Measurements from ENCODE around the gene FRMD5.

FRMD5 gene

DNA sequence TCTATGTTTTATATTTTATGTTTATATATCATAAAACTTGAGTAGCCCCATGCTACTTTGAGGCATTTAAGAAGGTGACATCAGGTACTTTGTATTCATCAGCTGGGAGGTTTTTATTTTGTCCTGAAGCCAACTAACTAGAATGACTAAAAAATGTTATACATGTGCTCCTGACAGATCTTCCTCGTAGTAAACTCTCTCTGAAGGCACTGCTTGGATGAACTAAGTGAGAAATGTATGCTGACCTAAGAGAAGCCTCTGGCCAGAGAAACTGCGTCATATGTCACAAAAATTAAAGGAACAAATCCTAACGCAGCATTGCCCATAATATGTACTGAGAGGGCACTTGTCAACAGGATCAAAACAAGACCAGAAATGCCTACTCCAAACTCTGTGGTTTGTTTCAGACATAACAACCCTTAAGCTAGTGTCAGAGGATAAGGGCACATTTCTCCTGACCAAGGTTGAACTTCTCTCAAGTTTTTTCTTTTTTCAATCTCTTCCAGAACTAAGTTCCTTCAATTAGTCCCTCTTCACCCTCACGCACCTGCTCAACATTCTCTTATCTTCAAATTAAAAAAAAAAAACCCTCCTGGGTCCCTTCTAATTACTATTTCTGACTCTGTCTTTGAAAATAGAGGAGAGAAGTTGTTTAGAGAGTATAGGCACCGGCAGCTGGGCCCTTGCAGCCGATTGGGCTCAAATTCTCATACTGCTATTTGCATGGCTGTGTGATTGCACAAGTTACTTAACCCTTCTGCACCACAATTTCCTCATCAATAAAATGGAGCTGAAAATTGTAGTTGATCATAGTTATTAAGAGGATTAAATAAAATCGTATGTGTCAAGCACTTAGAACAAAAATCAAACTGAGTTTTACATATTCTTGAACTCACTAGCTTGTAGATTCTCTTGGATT lies 159.0 kb downstream of the FRMD5 start:
- no peak overlapping the region for H3K27ac ChIP-seq (ENCODE audit: low read depth, low read length)
- no peaks in the 10 kb centered on the region for H4K20me1 ChIP-seq (ENCODE audit: low read depth, low read length)
- H3F3A ChIP-seq (ENCODE audit: insufficient read depth): no peaks in the 10 kb centered on the region
- H3K36me3 ChIP-seq (ENCODE audit: low read length): no peaks in the 10 kb centered on the region
- no peaks in the 10 kb centered on the region for H3K27me3 ChIP-seq (ENCODE audit: low read length)
- TF ChIP-seq EZH2phosphoT487 (conservative IDR thresholded peaks at IDR 0.05; ENCODE audit: low read length): no peak
- TF ChIP-seq, protein P1, sequence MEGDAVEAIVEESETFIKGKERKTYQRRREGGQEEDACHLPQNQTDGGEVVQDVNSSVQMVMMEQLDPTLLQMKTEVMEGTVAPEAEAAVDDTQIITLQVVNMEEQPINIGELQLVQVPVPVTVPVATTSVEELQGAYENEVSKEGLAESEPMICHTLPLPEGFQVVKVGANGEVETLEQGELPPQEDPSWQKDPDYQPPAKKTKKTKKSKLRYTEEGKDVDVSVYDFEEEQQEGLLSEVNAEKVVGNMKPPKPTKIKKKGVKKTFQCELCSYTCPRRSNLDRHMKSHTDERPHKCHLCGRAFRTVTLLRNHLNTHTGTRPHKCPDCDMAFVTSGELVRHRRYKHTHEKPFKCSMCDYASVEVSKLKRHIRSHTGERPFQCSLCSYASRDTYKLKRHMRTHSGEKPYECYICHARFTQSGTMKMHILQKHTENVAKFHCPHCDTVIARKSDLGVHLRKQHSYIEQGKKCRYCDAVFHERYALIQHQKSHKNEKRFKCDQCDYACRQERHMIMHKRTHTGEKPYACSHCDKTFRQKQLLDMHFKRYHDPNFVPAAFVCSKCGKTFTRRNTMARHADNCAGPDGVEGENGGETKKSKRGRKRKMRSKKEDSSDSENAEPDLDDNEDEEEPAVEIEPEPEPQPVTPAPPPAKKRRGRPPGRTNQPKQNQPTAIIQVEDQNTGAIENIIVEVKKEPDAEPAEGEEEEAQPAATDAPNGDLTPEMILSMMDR (IDR thresholded peaks at IDR 0.05; ENCODE audit: insufficient read depth, low read length, poor library complexity, severe bottlenecking): no peak
- no peak overlapping the region for H3K4me2 ChIP-seq (ENCODE audit: low read depth, low read length, poor library complexity, severe bottlenecking)
- H2AFZ ChIP-seq (ENCODE audit: low read depth, low read length, severe bottlenecking): no peak overlapping the region
- H3K9me2 ChIP-seq (replicated peaks; ENCODE audit: insufficient read depth, low read length): no peaks in the 10 kb centered on the region
- H3K79me2 ChIP-seq (ENCODE audit: insufficient read depth, low read length): no peaks in the 10 kb centered on the region
- H3K4me3 ChIP-seq (ENCODE audit: insufficient read depth, low read length, poor library complexity, severe bottlenecking): no peak overlapping the region
- no peak overlapping the region for H3K9ac ChIP-seq (ENCODE audit: low read length)
- H3K9me3 ChIP-seq (ENCODE audit: insufficient read depth, low read length): no peaks in the 10 kb centered on the region

GRCh38 chr15:44034933-44035624 lies 160.0 kb downstream of the FRMD5 start:
- H3K9ac ChIP-seq (ENCODE audit: low read length): no peak overlapping the region
- H2AFZ ChIP-seq (ENCODE audit: low read depth, low read length, severe bottlenecking): no peak overlapping the region
- H4K20me1 ChIP-seq (ENCODE audit: low read depth, low read length): no peaks in the 10 kb centered on the region
- no peaks in the 10 kb centered on the region for H3K9me3 ChIP-seq (ENCODE audit: insufficient read depth, low read length)
- H3K9me2 ChIP-seq (replicated peaks; ENCODE audit: insufficient read depth, low read length): no peaks in the 10 kb centered on the region
- no peaks in the 10 kb centered on the region for H3F3A ChIP-seq (ENCODE audit: insufficient read depth)
- no peaks in the 10 kb centered on the region for H3K27me3 ChIP-seq (ENCODE audit: low read length)
- no peak for TF ChIP-seq EZH2phosphoT487 (conservative IDR thresholded peaks at IDR 0.05; ENCODE audit: low read length)
- TF ChIP-seq, protein P1 (IDR thresholded peaks at IDR 0.05; ENCODE audit: insufficient read depth, low read length, poor library complexity, severe bottlenecking): no peak
- no peak overlapping the region for H3K4me3 ChIP-seq (ENCODE audit: insufficient read depth, low read length, poor library complexity, severe bottlenecking)
- H3K79me2 ChIP-seq (ENCODE audit: insufficient read depth, low read length): no peaks in the 10 kb centered on the region
- no peak overlapping the region for H3K4me2 ChIP-seq (ENCODE audit: low read depth, low read length, poor library complexity, severe bottlenecking)
- no peaks in the 10 kb centered on the region for H3K36me3 ChIP-seq (ENCODE audit: low read length)
- H3K27ac ChIP-seq (ENCODE audit: low read depth, low read length): no peak overlapping the region

DNA sequence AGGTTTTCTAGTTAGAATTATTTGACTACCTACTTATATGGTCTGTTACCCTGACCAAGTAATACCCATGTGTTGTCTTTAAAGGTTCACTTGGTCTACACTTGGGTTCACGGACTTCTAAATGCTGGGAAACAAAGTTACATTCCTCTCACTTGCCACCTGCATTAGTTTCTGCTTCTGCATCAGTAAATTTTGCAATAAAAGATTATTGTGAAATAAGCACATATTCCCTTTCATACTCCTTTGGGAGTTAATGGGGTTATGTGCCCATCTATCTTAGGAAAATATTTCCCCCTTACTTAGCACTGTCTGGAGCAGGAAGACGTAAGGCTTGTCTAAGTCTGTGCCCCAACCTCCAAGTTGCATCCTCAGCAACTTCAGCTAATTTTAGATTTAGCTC lies 160.7 kb downstream of the FRMD5 start:
- no peaks in the 10 kb centered on the region for H3K79me2 ChIP-seq (ENCODE audit: insufficient read depth, low read length)
- H3F3A ChIP-seq (ENCODE audit: insufficient read depth): no peaks in the 10 kb centered on the region
- no peak overlapping the region for H3K4me2 ChIP-seq (ENCODE audit: low read depth, low read length, poor library complexity, severe bottlenecking)
- H3K27me3 ChIP-seq (ENCODE audit: low read length): no peaks in the 10 kb centered on the region
- H3K27ac ChIP-seq (ENCODE audit: low read depth, low read length): no peak overlapping the region
- no peak overlapping the region for H3K9ac ChIP-seq (ENCODE audit: low read length)
- H4K20me1 ChIP-seq (ENCODE audit: low read depth, low read length): no peaks in the 10 kb centered on the region
- no peaks in the 10 kb centered on the region for H3K36me3 ChIP-seq (ENCODE audit: low read length)
- H3K4me3 ChIP-seq (ENCODE audit: insufficient read depth, low read length, poor library complexity, severe bottlenecking): no peak overlapping the region
- TF ChIP-seq EZH2phosphoT487 (conservative IDR thresholded peaks at IDR 0.05; ENCODE audit: low read length): no peak
- TF ChIP-seq, protein P1 (IDR thresholded peaks at IDR 0.05; ENCODE audit: insufficient read depth, low read length, poor library complexity, severe bottlenecking): no peak
- H3K9me3 ChIP-seq (ENCODE audit: insufficient read depth, low read length): no peaks in the 10 kb centered on the region
- H3K9me2 ChIP-seq (replicated peaks; ENCODE audit: insufficient read depth, low read length): no peaks in the 10 kb centered on the region
- no peak overlapping the region for H2AFZ ChIP-seq (ENCODE audit: low read depth, low read length, severe bottlenecking)
